Chondrocyte (in vitro differentiated cells): ENCODE measurements around the gene PIP. TPM values are rescaled to one million over a fixed set of nuclear protein-coding genes. Genes with fewer than 3 reads are reported as not detected.

Experiments
- DNase-seq: peaks from one replicate; pipeline ENCODE4 v3.0.0; 2021; ENCODE audit warnings: mixed read lengths, low spot score
- H3K27ac Mint-ChIP-seq: one replicate; pipeline ENCODE4 v1.8.0; 2021; ENCODE audit warnings: mild to moderate bottlenecking, moderate library complexity, mixed read lengths; ENCODE audit not compliant: unreplicated experiment
- H3K27me3 Mint-ChIP-seq: 2 replicates; pipeline ENCODE4 v1.8.0; 2021; ENCODE audit warnings: low read depth, mixed read lengths
- H3K36me3 Mint-ChIP-seq: 2 replicates; pipeline ENCODE4 v1.8.0; 2021; ENCODE audit warnings: low read depth, mixed read lengths
- H3K4me1 Mint-ChIP-seq: 2 replicates; pipeline ENCODE4 v1.8.0; 2021; ENCODE audit warnings: low read depth, mild to moderate bottlenecking, mixed read lengths
- H3K4me3 Mint-ChIP-seq: one replicate; pipeline ENCODE4 v1.8.0; 2021; ENCODE audit warnings: mild to moderate bottlenecking, moderate library complexity, mixed read lengths; ENCODE audit not compliant: unreplicated experiment
- H3K9me3 Mint-ChIP-seq: 2 replicates; pipeline ENCODE4 v1.8.0; 2021; ENCODE audit warnings: low read depth, mixed read lengths
- CTCF ChIP-seq: fragments of 200-600 bp; sonication (generic); IDR thresholded peaks from 2 replicates; pipeline ENCODE4 v1.5.0; 2021; ENCODE audit warnings: antibody characterized with exemption, mild to moderate bottlenecking, moderate library complexity
- total RNA-seq: library from RNA; stranded (reverse); gene quantifications from 3 replicates; pipeline ENCODE4 v1.2.1, GENCODE V29; 2021

Gene PIP
- total RNA-seq, 1 donor from 2014 or later: not detected

GRCh38 chr7:143183024-143183423, 51.1 kb downstream of the PIP start, which contains the start of gene TAS2R39:
TSS of gene TAS2R39 (plus strand) at chr7:143183419. CDS start at chr7:143183419, 0 bp downstream.
- no peak for TF ChIP-seq CTCF
- peaks cover 17% of the 10 kb centered on the region for H3K27me3 Mint-ChIP-seq
- H3K4me3 Mint-ChIP-seq: no peak within 1 kb of the TSS
- DNase-seq: no peak
- H3K27ac Mint-ChIP-seq: no peak within 1 kb of the TSS
- H3K4me1 Mint-ChIP-seq: no peaks in the 10 kb centered on the region
- peaks cover 8% of the 10 kb centered on the region for H3K9me3 Mint-ChIP-seq
- H3K36me3 Mint-ChIP-seq: no peaks in the 10 kb centered on the region

- Mint-ChIP-seq H3K36me3 (no peaks in the 10 kb centered on the region), H3K4me3 (no peak overlapping the region), H3K27ac (no peak overlapping the region), H3K27me3 (peaks cover 17% of the 10 kb centered on the region), H3K4me1 (no peaks in the 10 kb centered on the region), H3K9me3 (no peaks in the 10 kb centered on the region)
- DNase-seq: no peak
- TF ChIP-seq CTCF: no peak
Observed at GRCh38 chr7:143185551-143185950, 53.7 kb downstream of the PIP start.

GRCh38 chr7:143188994-143189393, 57.1 kb downstream of the PIP start:
- H3K36me3 Mint-ChIP-seq: no peaks in the 10 kb centered on the region
- peaks cover 18% of the 10 kb centered on the region for H3K27me3 Mint-ChIP-seq
- no peak for DNase-seq
- H3K4me1 Mint-ChIP-seq: no peaks in the 10 kb centered on the region
- no peaks in the 10 kb centered on the region for H3K9me3 Mint-ChIP-seq
- no peak for TF ChIP-seq CTCF
- H3K4me3 Mint-ChIP-seq: no peak overlapping the region
- H3K27ac Mint-ChIP-seq: no peak overlapping the region

Other genes starting within 250 kb of the PIP start
- 1.1 TPM in 1 of 3 replicates, not detected in the others for gene TRPV6, start 246.3 kb upstream of the PIP start, total RNA-seq
- not detected in 3 replicates for gene TRPV5, start 198.3 kb upstream of the PIP start, total RNA-seq
- not detected in 3 replicates for gene LLCFC1, start 192.6 kb upstream of the PIP start, total RNA-seq
- 0.40 to 0.79 TPM (median 0.44 TPM) in 3 replicates for gene KEL, start 169.7 kb upstream of the PIP start, total RNA-seq
- gene OR9A2, start 104.9 kb upstream of the PIP start, total RNA-seq: not detected in 3 replicates
- not detected in 3 replicates for gene OR6V1, start 79.7 kb upstream of the PIP start, total RNA-seq
- not detected in 3 replicates for gene TAS2R39, start 51.3 kb downstream of the PIP start, total RNA-seq
- gene TAS2R40, start 90.0 kb downstream of the PIP start, total RNA-seq: not detected in 3 replicates
- 70.1 to 79.6 TPM (median 79.4 TPM) in 3 replicates for gene GSTK1, start 131.4 kb downstream of the PIP start, total RNA-seq
- not detected in 3 replicates for gene TMEM139, start 152.9 kb downstream of the PIP start, total RNA-seq
- 28.7 to 31.5 TPM (median 30.3 TPM) in 3 replicates for gene CASP2, start 156.3 kb downstream of the PIP start, total RNA-seq
- gene CLCN1, start 184.0 kb downstream of the PIP start, total RNA-seq: not detected in 3 replicates
- 3.0 to 4.0 TPM (median 3.1 TPM) in 3 replicates for gene FAM131B, start 230.6 kb downstream of the PIP start, total RNA-seq
- 241 to 386 TPM (median 384 TPM) in 3 replicates for gene ZYX, start 249.3 kb downstream of the PIP start, total RNA-seq